ENCODE measurements around the gene PFN1.

The PFN1 gene

DNA sequence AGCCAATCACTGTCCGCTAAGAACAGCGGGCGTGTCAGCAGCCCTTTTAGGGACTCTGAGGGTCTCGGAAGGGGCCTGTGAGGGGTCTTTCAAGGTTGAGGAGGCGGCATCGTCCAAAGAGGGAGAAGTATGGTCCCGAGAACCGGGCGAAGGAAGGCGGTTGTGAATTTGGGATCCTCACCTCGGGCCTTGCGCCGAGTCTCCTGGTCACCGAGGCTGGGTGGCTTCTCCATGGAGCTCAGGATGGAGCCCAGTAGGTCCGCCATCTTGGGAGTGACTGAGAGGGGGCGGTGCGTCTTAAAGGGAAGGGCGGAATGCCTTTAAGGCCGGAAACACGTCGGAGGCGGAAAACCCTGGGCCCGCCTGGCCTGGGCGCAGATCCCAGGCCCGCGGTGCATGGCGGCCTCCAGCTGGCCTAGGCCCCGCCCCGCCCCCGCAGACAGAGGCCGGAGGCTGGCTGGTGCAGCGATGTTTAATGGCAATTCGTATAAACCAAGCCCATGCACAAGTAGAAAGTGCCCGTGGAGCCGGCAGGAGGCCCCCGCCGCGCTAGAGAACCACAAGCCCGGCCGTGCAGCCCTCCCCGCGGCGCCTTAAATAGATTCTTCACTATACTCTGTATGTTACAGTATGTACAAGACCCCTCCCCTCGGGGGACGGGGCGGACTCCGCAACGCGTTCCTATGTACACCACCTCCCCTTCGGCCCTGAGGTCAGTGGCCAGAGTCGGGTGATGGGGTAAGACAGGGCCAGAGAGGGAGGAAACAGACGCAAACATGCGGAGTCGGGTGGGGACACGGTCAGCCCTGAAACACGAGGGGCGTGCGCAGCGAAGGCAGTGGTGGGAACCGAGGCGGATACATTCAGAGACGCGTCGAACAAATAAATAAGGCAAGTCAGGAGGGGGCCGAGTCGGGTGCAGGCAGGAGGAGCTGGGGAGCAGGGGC lies 19.5 kb upstream of the PFN1 start, which contains the start of gene SPAG7:
Gene SPAG7, minus strand, starts transcription at position 279 of the 947 bp plus-strand sequence. Its CDS starts 13 bp downstream, at position 266.
- DNase-seq (ENCODE audit: low spot score), result peak; percentile 97

DNA sequence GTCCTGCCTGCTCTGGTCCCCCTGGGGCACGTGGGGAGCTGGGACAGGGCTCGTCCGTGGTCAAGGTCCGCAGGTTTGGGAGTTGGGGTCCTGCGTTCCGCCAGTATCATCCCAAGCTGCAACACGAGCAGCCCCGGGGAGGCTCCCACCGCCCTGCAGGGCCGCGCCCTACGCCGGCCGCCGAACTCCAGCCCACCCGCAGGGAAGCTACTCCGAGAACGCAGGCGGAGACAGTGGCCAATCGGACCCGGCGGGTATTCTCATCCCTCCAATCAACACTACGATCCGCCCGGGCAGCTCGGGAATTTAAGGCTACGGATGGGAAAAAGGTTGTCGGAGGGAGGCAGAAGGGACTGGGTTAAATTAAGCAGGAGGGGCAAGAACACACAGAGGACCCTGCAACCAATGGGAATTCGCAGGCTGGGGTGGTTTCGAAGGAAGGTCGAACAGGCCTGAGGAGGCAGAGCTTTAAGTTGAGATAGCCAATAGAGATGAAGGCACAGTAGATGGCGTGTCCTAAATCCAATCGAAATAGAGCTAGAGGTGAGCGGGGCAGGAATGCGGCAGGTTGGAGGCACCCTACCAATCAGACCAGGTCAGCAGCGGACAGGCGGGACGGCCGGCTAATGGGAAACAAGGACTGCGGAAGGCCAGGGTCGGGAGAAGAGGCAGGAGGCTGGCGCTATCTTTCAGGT lies 18.7 kb upstream of the PFN1 start:
- peak; percentile 97 for DNase-seq (ENCODE audit: low spot score)

- no peak for DNase-seq (ENCODE audit: low spot score)
Observed at GRCh38 chr17:4965311-4965986, 17.1 kb upstream of the PFN1 start.

DNA sequence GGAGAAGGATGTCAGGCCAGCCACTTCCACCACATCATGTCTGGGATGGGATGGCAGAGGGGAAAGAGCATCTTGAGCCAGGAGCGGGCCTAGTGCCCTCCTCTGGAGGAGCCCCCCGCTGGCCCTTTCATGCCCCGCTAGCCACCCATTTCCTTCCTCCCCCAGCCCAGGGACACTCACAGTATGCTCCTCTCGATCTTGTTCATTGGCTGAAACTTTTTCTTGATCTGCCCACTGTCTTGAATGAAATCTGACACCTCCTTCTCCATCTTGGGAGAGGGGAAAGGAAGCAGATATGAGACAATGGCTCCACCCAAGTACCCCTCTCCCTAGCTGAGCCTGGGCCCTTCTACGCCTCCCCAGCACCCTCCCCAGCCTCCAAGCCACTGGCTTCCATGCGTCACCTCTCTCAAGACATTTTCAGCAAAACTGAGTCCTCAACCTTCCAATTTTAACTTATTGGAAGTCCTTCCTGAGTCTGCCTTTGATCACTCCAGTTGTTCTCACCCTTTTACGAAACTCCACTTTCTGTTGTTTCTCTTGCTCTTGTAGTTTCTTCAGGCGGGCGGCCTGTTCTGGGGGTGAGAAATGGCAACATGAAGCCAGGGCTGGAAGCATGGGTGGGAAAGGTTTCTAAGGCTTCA lies 12.1 kb upstream of the PFN1 start:
- DNase-seq (ENCODE audit: low spot score), result no peak

- no peak for DNase-seq (ENCODE audit: low spot score)
Observed at GRCh38 chr17:4959261-4959965, 11.1 kb upstream of the PFN1 start.

GRCh38 chr17:4958102-4958501 lies 9.8 kb upstream of the PFN1 start:
- DNase-seq (ENCODE audit: low spot score), result no peak

DNA sequence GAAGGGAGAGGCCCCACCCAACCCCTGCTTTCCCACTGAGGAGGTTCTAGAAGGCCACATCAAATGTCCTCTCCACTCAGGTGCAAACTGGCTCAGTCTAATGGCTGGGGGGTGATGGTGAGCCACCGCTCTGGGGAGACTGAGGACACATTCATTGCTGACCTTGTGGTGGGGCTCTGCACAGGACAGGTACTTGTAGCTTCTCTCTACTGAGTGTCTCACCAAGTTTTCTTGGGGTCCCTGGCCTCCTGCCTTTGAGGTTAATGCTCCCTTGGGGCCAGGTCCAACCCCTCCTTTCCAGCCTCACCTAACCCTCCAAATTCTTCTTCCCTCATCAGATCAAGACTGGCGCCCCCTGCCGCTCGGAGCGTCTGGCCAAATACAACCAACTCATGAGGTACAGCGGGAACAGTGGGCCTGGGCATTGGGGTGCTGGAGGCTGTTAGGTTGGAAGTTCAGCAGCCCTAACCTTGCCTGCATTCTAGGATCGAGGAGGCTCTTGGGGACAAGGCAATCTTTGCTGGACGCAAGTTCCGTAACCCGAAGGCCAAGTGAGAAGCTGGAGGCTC lies 8.2 kb upstream of the PFN1 start:
- DNase-seq (ENCODE audit: low spot score), result peak; percentile 69

DNA sequence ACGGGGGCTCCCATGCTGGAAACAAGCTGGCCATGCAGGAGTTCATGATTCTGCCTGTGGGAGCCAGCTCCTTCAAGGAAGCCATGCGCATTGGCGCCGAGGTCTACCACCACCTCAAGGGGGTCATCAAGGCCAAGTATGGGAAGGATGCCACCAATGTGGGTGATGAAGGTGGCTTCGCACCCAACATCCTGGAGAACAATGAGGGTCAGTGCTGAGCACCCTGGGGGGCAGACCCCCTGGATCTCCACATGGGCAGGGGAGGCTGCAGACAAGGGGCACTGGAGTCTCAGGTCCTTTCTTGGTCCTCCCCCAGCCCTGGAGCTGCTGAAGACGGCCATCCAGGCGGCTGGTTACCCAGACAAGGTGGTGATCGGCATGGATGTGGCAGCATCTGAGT lies 6.8 kb upstream of the PFN1 start:
- DNase-seq (ENCODE audit: low spot score), result no peak

- DNase-seq (ENCODE audit: low spot score), result no peak
Observed at GRCh38 chr17:4953451-4953961, 5.2 kb upstream of the PFN1 start.

- no peak for DNase-seq (ENCODE audit: low spot score)
Observed at GRCh38 chr17:4951486-4951885, 3.2 kb upstream of the PFN1 start.

DNA sequence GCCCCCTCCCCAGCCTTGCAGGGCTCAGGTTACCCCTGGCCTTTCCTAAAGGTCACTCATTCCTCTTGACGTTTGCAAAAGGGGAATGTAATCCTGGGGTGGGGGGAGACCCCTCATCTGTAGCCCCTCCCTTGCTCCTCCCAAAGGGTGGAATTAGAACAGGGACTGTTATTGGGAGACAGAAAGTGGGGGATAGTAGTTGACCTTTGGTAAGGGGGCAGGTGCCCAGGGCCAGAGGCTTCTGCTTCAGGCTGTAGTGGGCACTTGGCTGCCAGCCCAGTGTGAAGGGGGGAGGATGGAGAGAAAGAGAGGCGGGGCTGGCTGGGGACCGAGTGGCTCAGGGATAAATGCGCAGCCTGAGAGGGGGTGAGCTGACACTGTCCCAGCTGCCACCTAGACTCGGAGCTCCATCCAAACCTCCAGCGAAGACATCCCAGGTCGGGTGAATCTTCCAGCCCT lies 2.4 kb upstream of the PFN1 start, which contains the start of gene ENO3:
Gene ENO3, plus strand, starts transcription at position 374 of the 459 bp plus-strand sequence. CDS start 711 bp downstream, outside the sequence.
- DNase-seq (ENCODE audit: low spot score), result no peak

- peak; percentile 52 for DNase-seq (ENCODE audit: low spot score)
Observed at GRCh38 chr17:4950075-4950745, 1.9 kb upstream of the PFN1 start.

DNA sequence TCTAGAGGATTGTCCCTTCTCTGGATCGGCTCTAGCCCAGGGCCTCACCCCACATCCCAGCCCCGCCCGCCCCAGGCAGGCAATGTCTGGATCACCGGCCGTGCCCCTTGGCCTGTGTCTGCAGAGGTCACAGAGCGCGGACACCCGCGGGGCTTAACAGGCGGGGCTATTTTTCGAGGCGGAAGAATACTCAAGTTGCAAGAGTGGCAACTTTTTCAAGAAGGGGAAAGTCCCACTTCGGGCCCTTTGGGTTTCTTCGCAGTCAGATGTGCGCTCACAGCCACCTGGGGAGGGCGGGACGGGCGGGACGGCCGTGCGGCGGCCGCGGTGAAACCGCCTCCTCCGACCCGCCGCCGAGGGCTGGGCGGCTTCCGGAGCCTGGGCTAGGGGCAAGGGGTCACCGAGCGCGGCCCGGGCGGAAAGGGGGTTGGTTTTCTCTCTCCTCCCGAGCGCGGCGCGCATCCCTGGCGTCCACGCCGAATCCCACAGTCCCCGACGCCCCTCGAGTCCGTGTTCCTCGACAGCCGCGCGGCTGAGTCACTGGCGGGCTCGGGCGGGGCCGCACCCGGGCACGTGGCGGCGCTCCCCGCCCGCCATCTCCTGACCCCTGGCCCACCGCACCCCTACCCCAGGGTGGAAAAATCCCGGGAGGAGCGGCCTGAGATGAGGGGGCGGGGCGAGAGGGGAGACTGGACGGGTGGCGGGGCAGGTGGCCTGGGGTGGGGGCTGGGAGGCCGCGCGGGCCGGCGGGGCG lies 1.2 kb upstream of the PFN1 start:
- peak; percentile 58 for DNase-seq (ENCODE audit: low spot score)

DNA sequence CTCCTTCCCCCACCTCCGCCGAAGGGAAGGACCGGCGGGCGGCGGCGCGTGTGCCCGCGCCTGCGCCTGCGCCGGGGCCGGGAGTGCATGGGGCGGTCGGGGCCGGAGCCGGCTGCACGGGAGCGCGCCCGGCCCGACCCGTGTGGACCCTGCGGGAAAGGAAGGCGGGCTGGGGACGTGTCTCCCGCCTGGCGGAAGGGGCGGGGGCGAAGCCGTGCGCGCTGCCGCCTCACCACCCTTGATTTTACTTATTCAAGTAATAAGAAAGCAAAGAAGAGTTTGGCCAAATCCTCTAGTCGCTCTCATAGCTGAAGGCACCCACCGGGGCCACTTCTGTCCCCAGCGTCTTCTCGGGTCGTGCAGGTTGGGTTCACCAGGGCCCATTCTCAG lies 596 bp upstream of the PFN1 start:
- DNase-seq (ENCODE audit: low spot score), result peak; percentile 54

GRCh38 chr17:4947411-4948165 lies 742 bp downstream of the PFN1 start:
- DNase-seq (ENCODE audit: low spot score), result peak; percentile 60

GRCh38 chr17:4947010-4947410 lies 1.3 kb downstream of the PFN1 start:
- DNase-seq (ENCODE audit: low spot score), result peak; percentile 27

DNA sequence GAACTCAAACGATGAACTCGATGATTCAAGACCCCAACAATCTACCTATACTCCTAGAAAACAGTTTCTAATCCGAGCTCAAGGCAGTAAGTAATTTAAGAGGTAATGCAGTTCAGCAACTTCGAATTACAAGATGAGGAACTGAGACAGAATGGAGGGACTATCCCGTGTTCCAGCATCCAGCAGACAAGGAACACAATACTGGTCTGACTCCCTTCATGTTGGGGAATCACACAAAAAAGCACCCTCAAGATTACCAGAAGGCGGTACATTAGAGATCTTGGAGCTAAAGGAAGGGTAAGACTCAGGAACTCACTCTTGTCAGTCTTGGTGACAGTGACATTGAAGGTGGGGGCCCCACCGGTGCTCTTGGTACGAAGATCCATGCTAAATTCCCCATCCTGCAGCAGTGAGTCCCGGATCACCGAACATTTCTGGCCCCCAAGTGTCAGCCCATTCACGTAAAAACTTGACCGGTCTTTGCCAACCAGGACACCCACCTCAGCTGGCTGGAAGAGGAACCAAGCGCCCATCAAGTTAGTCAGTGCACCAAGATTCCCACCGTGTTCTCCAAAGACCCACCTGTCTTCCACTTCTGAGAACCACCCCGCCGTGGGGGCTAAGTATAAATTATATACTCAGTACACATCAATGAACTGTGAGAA lies 1.9 kb downstream of the PFN1 start:
- no peak for DNase-seq (ENCODE audit: low spot score)

GRCh38 chr17:4945944-4946280 lies 2.4 kb downstream of the PFN1 start:
- no peak for DNase-seq (ENCODE audit: low spot score)

Data from hematopoietic multipotent progenitor cell treated with erythropoietin and hydrocortisone succinate and interleukin-3 and kit ligand, for 15 days (in vitro differentiated cells).